NB4 (cell line): ENCODE results near the gene SLC39A6.
"Not testable (repeated sequence)": the region's sequence is repeated elsewhere in the genome, so short reads cannot be mapped to it uniquely, and the experiment has no call there.

ENCODE experiments used
- DNase-seq: peaks from one replicate; pipeline ENCODE4 v3.0.0; 2010; ENCODE audit warnings: low read depth
- H3K4me3 ChIP-seq: one replicate; pipeline ENCODE4 v1.5.1; 2011; ENCODE audit warnings: mild to moderate bottlenecking, low read depth, low read length, moderate library complexity
- CTCF ChIP-seq: IDR thresholded peaks from one replicate; pipeline ENCODE4 v1.5.1; 2012; ENCODE audit warnings: low read depth, low read length
- MAX ChIP-seq: IDR thresholded peaks from 2 replicates; pipeline ENCODE4 v1.6.1; 2011; ENCODE audit warnings: low read depth, low read length
- MYC ChIP-seq: IDR thresholded peaks from 2 replicates; pipeline ENCODE4 v1.6.1; 2011; ENCODE audit warnings: low read depth, low read length
- POLR2A ChIP-seq: IDR thresholded peaks from 2 replicates; pipeline ENCODE4 v1.6.1; 2011; ENCODE audit warnings: mild to moderate bottlenecking; ENCODE audit not compliant: insufficient read length; ENCODE audit errors: extremely low read depth

The SLC39A6 gene

GRCh38 chr18:36089001-36089400, 40.1 kb downstream of the SLC39A6 start:
- H3K4me3 ChIP-seq: no peak overlapping the region
- DNase-seq: no peak
- TF ChIP-seq MAX (no peak), POLR2A (no peak), MYC (no peak), CTCF (no peak)

- TF ChIP-seq MAX (no peak), POLR2A (no peak), MYC (no peak), CTCF (no peak)
- H3K4me3 ChIP-seq: no peak overlapping the region
Observed at GRCh38 chr18:36088256-36088655, 40.9 kb downstream of the SLC39A6 start.

GRCh38 chr18:36086186-36086585, 43.0 kb downstream of the SLC39A6 start:
- H3K4me3 ChIP-seq: no peak overlapping the region
- TF ChIP-seq POLR2A (no peak), MAX (no peak), CTCF (no peak), MYC (no peak)
- no peak for DNase-seq

More at GRCh38 chr18:36088256-36088655, 40.9 kb downstream of the SLC39A6 start:
- no peak for DNase-seq

GRCh38 chr18:36085195-36085594, 43.9 kb downstream of the SLC39A6 start:
- TF ChIP-seq MAX (no peak), CTCF (no peak), POLR2A (no peak), MYC (no peak)
- H3K4me3 ChIP-seq: no peak overlapping the region
- no peak for DNase-seq

GRCh38 chr18:36083729-36084128, 45.4 kb downstream of the SLC39A6 start:
- no peak overlapping the region for H3K4me3 ChIP-seq
- no peak for DNase-seq
- TF ChIP-seq POLR2A (no peak), MYC (no peak), MAX (no peak), CTCF (no peak)

- not testable (repeated sequence) for DNase-seq
Observed at GRCh38 chr18:36081118-36081517, 48.0 kb downstream of the SLC39A6 start.

More at GRCh38 chr18:36081118-36081517, 48.0 kb downstream of the SLC39A6 start:
- H3K4me3 ChIP-seq: not testable (repeated sequence)
